ENCODE results near the gene SLC22A8. TPM values are rescaled to one million over a fixed set of nuclear protein-coding genes. Genes with fewer than 3 reads are reported as not detected.

Gene SLC22A8
- total and polyA plus RNA-seq, 9 donors = 0.18 TPM; not detected in 8

- no peaks in the 10 kb centered on the region for H3K9me3 ChIP-seq
- H3K27me3 ChIP-seq = no peaks in the 10 kb centered on the region
- H3K4me1 ChIP-seq (ENCODE audit: insufficient read depth) = no peaks in the 10 kb centered on the region
- no peaks in the 10 kb centered on the region for H3K36me3 ChIP-seq
- WGBS, 3 donors = 80 to 86% (median 86%) methylated on average over 7 of the region's 7 CpGs
- TF ChIP-seq CTCF (IDR thresholded peaks at IDR 0.05) (no peak), EP300 (IDR thresholded peaks at IDR 0.05) (no peak), POLR2A (IDR thresholded peaks at IDR 0.05) (no peak)
- no peak overlapping the region for H3K4me3 ChIP-seq
- intact Hi-C loops (cut with DNase I) = loop anchor here in 1 of 4 donors (5.0 kb wide), 1 partner anchor 67 kb away; no protein-coding TSS in a partner anchor
- no peak overlapping the region for H3K27ac ChIP-seq
- DNase-seq = no peak
Observed at GRCh38 chr11:62999649-63000048, 16.0 kb downstream of the SLC22A8 start.

DNA sequence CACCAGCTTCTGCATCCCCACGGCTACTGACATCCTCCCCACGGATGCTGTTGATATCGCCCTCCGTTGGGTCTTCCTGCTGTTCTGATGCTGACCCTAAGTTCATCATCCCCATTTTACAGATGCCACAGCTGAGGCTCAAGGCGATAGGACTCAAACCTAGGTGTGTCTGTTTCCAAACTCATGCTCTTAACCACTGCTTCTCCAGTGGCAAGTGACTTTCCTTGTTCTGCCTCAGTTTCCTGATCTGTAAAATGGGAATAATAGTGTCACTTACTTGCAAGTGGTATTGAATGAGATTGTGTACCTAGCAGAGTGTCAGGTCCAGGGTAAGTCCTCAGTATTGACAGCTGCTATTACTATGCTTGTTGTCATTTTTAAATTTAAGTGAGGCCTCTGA is 16.5 kb downstream of the SLC22A8 start:
- WGBS, 3 donors = 81 to 92% (median 91%) methylated on average over 5 of the region's 5 CpGs
- H3K27me3 ChIP-seq = no peaks in the 10 kb centered on the region
- no peaks in the 10 kb centered on the region for H3K4me1 ChIP-seq (ENCODE audit: insufficient read depth)
- H3K27ac ChIP-seq = no peak overlapping the region
- H3K4me3 ChIP-seq = no peak overlapping the region
- intact Hi-C loops (cut with DNase I) = loop anchor here in 1 of 4 donors (5.0 kb wide), 1 partner anchor 67 kb away; no protein-coding TSS in a partner anchor
- TF ChIP-seq EP300 (IDR thresholded peaks at IDR 0.05) (no peak), CTCF (IDR thresholded peaks at IDR 0.05) (no peak), POLR2A (IDR thresholded peaks at IDR 0.05) (no peak)
- no peak for DNase-seq
- no peaks in the 10 kb centered on the region for H3K9me3 ChIP-seq
- H3K36me3 ChIP-seq = no peaks in the 10 kb centered on the region

DNA sequence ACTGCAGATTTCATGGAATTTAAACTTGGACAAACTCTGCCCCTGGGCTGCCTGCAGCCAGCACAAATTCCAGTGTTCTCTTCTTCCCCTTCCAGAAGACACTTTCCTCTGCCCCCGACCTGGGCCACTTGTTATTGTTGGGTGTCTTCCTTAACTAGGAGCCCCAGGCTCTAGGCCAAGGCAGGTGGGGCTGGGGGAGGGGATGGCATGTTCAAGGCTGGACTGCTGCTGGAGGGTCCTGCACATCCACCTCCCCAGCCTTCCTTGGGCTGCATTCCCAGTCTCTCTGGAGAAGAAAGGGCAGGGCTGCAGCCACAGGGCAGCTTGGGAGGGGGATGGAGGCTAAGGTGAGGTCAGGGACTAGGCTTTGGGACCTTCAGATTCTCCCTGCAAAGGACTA is 19.4 kb downstream of the SLC22A8 start:
- intact Hi-C loops (cut with DNase I) = loop anchor here in 1 of 4 donors (5.0 kb wide), 1 partner anchor 64 kb away; no protein-coding TSS in a partner anchor
- 6 to 10% (median 6%) methylated on average over 1 of the region's 1 CpG for WGBS, 3 donors
- Histone ChIP-seq H3K27ac (no peak overlapping the region), H3K9me3 (no peaks in the 10 kb centered on the region), H3K27me3 (no peaks in the 10 kb centered on the region), H3K4me3 (no peak overlapping the region), H3K4me1 (ENCODE audit: insufficient read depth) (no peaks in the 10 kb centered on the region), H3K36me3 (no peaks in the 10 kb centered on the region)
- TF ChIP-seq EP300 (IDR thresholded peaks at IDR 0.05) (no peak), CTCF (IDR thresholded peaks at IDR 0.05) (no peak), POLR2A (IDR thresholded peaks at IDR 0.05) (no peak)
- DNase-seq = no peak

DNA sequence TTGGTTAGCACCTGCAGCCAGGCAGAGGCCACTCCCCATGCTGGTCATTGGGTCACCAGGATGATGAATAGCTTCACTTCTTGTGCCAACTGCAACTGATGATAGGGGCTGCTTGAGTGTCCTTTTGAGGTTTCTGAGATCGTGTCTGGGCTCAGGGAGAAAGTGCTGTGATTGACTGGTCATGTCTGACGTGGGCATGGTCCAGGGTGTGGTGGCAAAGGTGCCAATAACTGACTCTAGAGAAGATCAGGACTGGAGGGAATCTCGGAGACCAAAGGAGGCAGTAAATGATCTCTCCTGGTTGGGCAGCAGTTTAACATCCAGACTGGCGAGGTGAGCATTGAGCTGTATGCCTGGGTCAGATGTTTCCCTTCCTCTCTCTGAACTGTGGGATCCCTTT is 20.9 kb downstream of the SLC22A8 start:
- Histone ChIP-seq H3K4me3 (no peak overlapping the region), H3K4me1 (ENCODE audit: insufficient read depth) (no peaks in the 10 kb centered on the region), H3K9me3 (no peaks in the 10 kb centered on the region), H3K27ac (no peak overlapping the region), H3K27me3 (no peaks in the 10 kb centered on the region), H3K36me3 (no peaks in the 10 kb centered on the region)
- TF ChIP-seq EP300 (IDR thresholded peaks at IDR 0.05) (no peak), CTCF (IDR thresholded peaks at IDR 0.05) (no peak), POLR2A (IDR thresholded peaks at IDR 0.05) (no peak)
- WGBS, 3 donors = 77 to 80% (median 77%) methylated on average over 4 of the region's 4 CpGs
- intact Hi-C loops (cut with DNase I) = loop anchor here in 1 of 4 donors (5.0 kb wide), 1 partner anchor 62 kb away; no protein-coding TSS in a partner anchor
- DNase-seq = no peak
